A549 (cell line): ENCODE measurements around the gene INAFM1. TPM values are rescaled to one million over a fixed set of nuclear protein-coding genes. Genes with fewer than 3 reads are reported as not detected.

Experiments used
- ATAC-seq, 2 experiments: fragments of 200-7000 bp in 1 of 2; fragments of >200 bp in 1 of 2; cut with Nextera tagmentation in 1 of 2; cut with Tn5 transposase in 1 of 2; 3 replicates each; pipeline versions ENCODE4 v1.8.0 to v1.9.1; 2018 to 2020; ENCODE audit warnings: mild to moderate bottlenecking in 1 of 2, moderate library complexity in 1 of 2
- CTCF ChIA-PET: fragments of 300-600 bp; sonication (Branson Sonifier 250); formaldehyde crosslinking; extraction: SDS; loops from one replicate; lab custom pipeline; 2021; ENCODE audit warnings: antibody characterized with exemption, inconsistent platforms; lab: Yijun Ruan, JAX
- POLR2A ChIA-PET: fragments of 350-600 bp; formaldehyde crosslinking; extraction: SDS; loops from one replicate; lab custom pipeline; 2021; ENCODE audit warnings: antibody characterized with exemption, inconsistent platforms; lab: Yijun Ruan, JAX
- DNase-seq, 2 experiments: peaks; one replicate each; pipeline versions ENCODE4 v3.0.0 to v3.0.0-alpha.2; 2011 to 2016; ENCODE audit warnings: low read depth in 1 of 2, low spot score in 1 of 2
- FAIRE-seq: peaks from 2 replicates; lab custom pipeline; 2011; peaks lifted over from hg19 to GRCh38; lab: Jason Lieb, UNC
- H3K27ac ChIP-seq, 2 experiments: fragments of >200 bp; sonication (Bioruptor Twin); formaldehyde crosslinking; 3 replicates each; pipeline ENCODE4 v1.5.1; 2016 to 2017
- H3K4me1 ChIP-seq: fragments of >200 bp; sonication (Bioruptor Twin); formaldehyde crosslinking; 3 replicates; pipeline ENCODE4 v1.6.1; 2016
- H3K4me2 ChIP-seq: fragments of >200 bp; sonication (Bioruptor Twin); formaldehyde crosslinking; 3 replicates; pipeline ENCODE4 v1.6.1; 2016
- H3K4me3 ChIP-seq: fragments of >200 bp; sonication (Bioruptor Twin); formaldehyde crosslinking; 3 replicates; pipeline ENCODE4 v1.5.1; 2016
- H3K9me3 ChIP-seq: fragments of >200 bp; sonication (Bioruptor Twin); formaldehyde crosslinking; 3 replicates; pipeline ENCODE4 v1.6.1; 2016
- ATOH8 ChIP-seq: fragments of 250-450 bp; sonication (Bioruptor Pico); IDR thresholded peaks from 2 replicates; pipeline ENCODE4 v1.5.0; 2020; ENCODE audit warnings: low read depth, mild to moderate bottlenecking, moderate library complexity
- BHLHE40 ChIP-seq: IDR thresholded peaks from 2 replicates; pipeline ENCODE4 v1.6.1; 2012; ENCODE audit warnings: low read depth, low read length, inconsistent platforms
- CBX2 ChIP-seq: fragments of 200-600 bp; sonication (generic); IDR thresholded peaks from 2 replicates; pipeline ENCODE4 v1.6.1; 2016; ENCODE audit warnings: low read depth, mild to moderate bottlenecking, borderline replicate concordance
- CHD4 ChIP-seq: fragments of 200-600 bp; sonication (generic); IDR thresholded peaks from 2 replicates; pipeline ENCODE4 v1.6.1; 2016; ENCODE audit warnings: antibody characterized with exemption, mild to moderate bottlenecking, borderline replicate concordance
- E2F6 ChIP-seq: IDR thresholded peaks from 2 replicates; pipeline ENCODE4 v1.6.1; 2012; ENCODE audit warnings: low read depth, borderline replicate concordance
- EP300 ChIP-seq, 2 experiments: fragments of >200 bp; sonication (Bioruptor Twin); formaldehyde crosslinking; IDR thresholded peaks; 2 replicates in 1 of 2; 3 replicates in 1 of 2; pipeline ENCODE4 v1.6.1; 2016 to 2017
- FOSB ChIP-seq: fragments of 250-450 bp; sonication (Bioruptor Pico); IDR thresholded peaks from 2 replicates; pipeline ENCODE4 v1.5.0; 2020; ENCODE audit warnings: mild to moderate bottlenecking, moderate library complexity
- GATA3 ChIP-seq: IDR thresholded peaks from 2 replicates; pipeline ENCODE4 v1.6.1; 2012; ENCODE audit warnings: borderline replicate concordance
- HDAC2 ChIP-seq: fragments of 200-600 bp; sonication (generic); IDR thresholded peaks from 2 replicates; pipeline ENCODE4 v1.6.1; 2016
- HMGXB4 ChIP-seq: fragments of 250-450 bp; sonication (Bioruptor Pico); IDR thresholded peaks from 2 replicates; pipeline ENCODE4 v1.5.0; 2021; ENCODE audit warnings: mild to moderate bottlenecking, moderate library complexity, borderline replicate concordance
- HOXA7 ChIP-seq: fragments of 250-450 bp; sonication (Bioruptor Pico); IDR thresholded peaks from 2 replicates; pipeline ENCODE4 v1.5.0; 2020; ENCODE audit warnings: mild to moderate bottlenecking, moderate library complexity
- KDM5A ChIP-seq: fragments of 200-600 bp; sonication (generic); IDR thresholded peaks from 2 replicates; pipeline ENCODE4 v1.6.1; 2016; ENCODE audit warnings: antibody characterized with exemption, mild to moderate bottlenecking
- MAFK ChIP-seq: fragments of 450-650 bp; IDR thresholded peaks from 2 replicates; pipeline ENCODE4 v1.6.1; 2014; ENCODE audit not compliant: partially characterized antibody
- MAZ ChIP-seq: fragments of 150-350 bp; IDR thresholded peaks from 2 replicates; pipeline ENCODE4 v1.6.1; 2014; ENCODE audit warnings: antibody characterized with exemption, low read depth, low read length, borderline replicate concordance
- NPAS2 ChIP-seq: fragments of 250-450 bp; sonication (Bioruptor Pico); IDR thresholded peaks from 2 replicates; pipeline ENCODE4 v1.8.0; 2022; ENCODE audit warnings: mild to moderate bottlenecking, moderate library complexity, borderline replicate concordance
- NR3C1 ChIP-seq: fragments of >200 bp; sonication (Bioruptor Twin); formaldehyde crosslinking; IDR thresholded peaks from 3 replicates; pipeline ENCODE4 v1.6.1; 2017
- POLR2A ChIP-seq: IDR thresholded peaks from 2 replicates; pipeline ENCODE4 v1.6.1; 2012; ENCODE audit warnings: mild to moderate bottlenecking, low read length
- RARB ChIP-seq: fragments of 250-450 bp; sonication (Bioruptor Pico); IDR thresholded peaks from 2 replicates; pipeline ENCODE4 v1.8.0; 2021; ENCODE audit warnings: mild to moderate bottlenecking, moderate library complexity
- RNF2 ChIP-seq: fragments of 200-600 bp; sonication (generic); IDR thresholded peaks from 2 replicates; pipeline ENCODE4 v1.6.1; 2016; ENCODE audit warnings: low read depth, mild to moderate bottlenecking, antibody characterized with exemption, moderate library complexity, borderline replicate concordance
- SREBF2 ChIP-seq: fragments of 450-650 bp; IDR thresholded peaks from 2 replicates; pipeline ENCODE4 v1.6.1; 2014; ENCODE audit warnings: mild to moderate bottlenecking, moderate library complexity
- ZC3H11A ChIP-seq: fragments of 450-650 bp; IDR thresholded peaks from 2 replicates; pipeline ENCODE4 v1.6.1; 2014; ENCODE audit warnings: antibody characterized with exemption, mild to moderate bottlenecking
- ZFP36 ChIP-seq: fragments of 450-650 bp; IDR thresholded peaks from 2 replicates; pipeline ENCODE4 v1.6.1; 2014; ENCODE audit warnings: borderline replicate concordance; ENCODE audit not compliant: partially characterized antibody
- ZNF302 ChIP-seq: fragments of 250-450 bp; sonication (Bioruptor Pico); IDR thresholded peaks from 2 replicates; pipeline ENCODE4 v1.9.0; 2021; ENCODE audit warnings: inconsistent platforms, mild to moderate bottlenecking, moderate library complexity
- WGBS: methylation state at CpG from one replicate; pipeline ENCODE4 v1.1.6; 2017; ENCODE audit errors: missing lambda C conversion rate; 5-methylcytosine and 5-hydroxymethylcytosine counted together
- polyA plus RNA-seq, 4 experiments: library from polyadenylated mRNA; depleted of rRNA in 3 of 4; stranded (reverse); fragments of >200 nt; fragmentation: RNase III in 1 of 4; extraction: RNeasy Plus Mini Kit Qiagen cat#74134 plus additional on column Dnase treatment in 1 of 4; gene quantifications; 2 replicates in 3 of 4; 3 replicates in 1 of 4; pipeline ENCODE4 v1.2.3, GENCODE V29; 2011 to 2017
- TF ChIP-seq, protein P1 (sequence below): fragments of 150-350 bp; IDR thresholded peaks from 2 replicates; pipeline ENCODE4 v1.6.1; 2014; ENCODE audit warnings: low read depth, mild to moderate bottlenecking, low read length

The INAFM1 gene
- polyA plus RNA-seq, 2 of the 4 experiments (the other 2 are of a cell fraction): 1.5 to 5.5 TPM

- no peak for DNase-seq
- 87% methylated on average over 6 of the region's 6 CpGs for WGBS
Measured at GRCh38 chr19:47268028-47268427, 6.7 kb upstream of the INAFM1 start.

GRCh38 chr19:47269596-47269995, 5.1 kb upstream of the INAFM1 start:
- Histone ChIP-seq H3K27ac (no peak overlapping the region), H3K9me3 (no peaks in the 10 kb centered on the region), H3K4me1 (peaks cover 8% of the 10 kb centered on the region; the same call in 2 of the 3 replicates), H3K4me2 (no peak overlapping the region), H3K4me3 (no peak overlapping the region)
- no peak for FAIRE-seq
- WGBS: 93% methylated on average over 7 of the region's 7 CpGs
- no peak for TF ChIP-seq E2F6
- no peak for TF ChIP-seq GATA3
- TF ChIP-seq ZNF302: no peak
- no peak for TF ChIP-seq KDM5A
- TF ChIP-seq, protein P1, sequence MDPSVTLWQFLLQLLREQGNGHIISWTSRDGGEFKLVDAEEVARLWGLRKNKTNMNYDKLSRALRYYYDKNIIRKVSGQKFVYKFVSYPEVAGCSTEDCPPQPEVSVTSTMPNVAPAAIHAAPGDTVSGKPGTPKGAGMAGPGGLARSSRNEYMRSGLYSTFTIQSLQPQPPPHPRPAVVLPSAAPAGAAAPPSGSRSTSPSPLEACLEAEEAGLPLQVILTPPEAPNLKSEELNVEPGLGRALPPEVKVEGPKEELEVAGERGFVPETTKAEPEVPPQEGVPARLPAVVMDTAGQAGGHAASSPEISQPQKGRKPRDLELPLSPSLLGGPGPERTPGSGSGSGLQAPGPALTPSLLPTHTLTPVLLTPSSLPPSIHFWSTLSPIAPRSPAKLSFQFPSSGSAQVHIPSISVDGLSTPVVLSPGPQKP: no peak
- TF ChIP-seq ZFP36: no peak
- no peak for TF ChIP-seq EP300 (IDR thresholded peaks at IDR 0.05)
- TF ChIP-seq HMGXB4 (CRISPR knock-in tag): no peak
- TF ChIP-seq SREBF2: no peak
- no peak for TF ChIP-seq CBX2
- no peak for TF ChIP-seq CHD4
- TF ChIP-seq FOSB (CRISPR knock-in tag): no peak
- TF ChIP-seq POLR2A: no peak
- TF ChIP-seq HDAC2: no peak
- TF ChIP-seq ATOH8 (CRISPR knock-in tag): no peak
- ATAC-seq: no peak
- no peak for DNase-seq
- CTCF ChIA-PET: interaction anchor here (1.4 to 7.2 kb wide), 8 partner anchors 9 to 58 kb away, joined by 3 to 32 read pairs (median 7); partner anchors contain the start of gene CCDC9
- POLR2A ChIA-PET: interaction anchor here (1.1 kb wide), 1 partner anchor 13 kb away, joined by 7 read pairs; the partner anchor contains the start of gene CCDC9

More at GRCh38 chr19:47268028-47268427, 6.7 kb upstream of the INAFM1 start:
- ChIA-PET POLR2A (no interaction called here), CTCF (interaction anchor here (0.9 to 7.2 kb wide), 7 partner anchors 14 to 81 kb away, joined by 3 to 32 read pairs (median 5); partner anchors contain the start of gene DHX34)
- no peak for ATAC-seq
- no peak overlapping the region for H3K4me3 ChIP-seq
- no peak for FAIRE-seq
- no peak overlapping the region for H3K27ac ChIP-seq
- no peak overlapping the region for H3K4me2 ChIP-seq
- no peaks in the 10 kb centered on the region for H3K9me3 ChIP-seq
- peaks cover 8% of the 10 kb centered on the region; the same call in 2 of the 3 replicates for H3K4me1 ChIP-seq
- TF ChIP-seq RNF2: no peak
- TF ChIP-seq NPAS2: no peak
- no peak for TF ChIP-seq HOXA7
- no peak for TF ChIP-seq EP300 (IDR thresholded peaks at IDR 0.05)
- TF ChIP-seq MAZ: no peak
- no peak for TF ChIP-seq BHLHE40
- no peak for TF ChIP-seq NR3C1
- no peak for TF ChIP-seq MAFK
- TF ChIP-seq ZC3H11A: no peak
- no peak for TF ChIP-seq RARB (CRISPR knock-in tag)
- TF ChIP-seq CHD4: no peak
